HG03558 (cell line): ENCODE data around the gene PLPPR3.
"Not testable (repeated sequence)": the region's sequence is repeated elsewhere in the genome, so short reads cannot be mapped to it uniquely, and the experiment has no call there.

ENCODE experiments used
- ATAC-seq: cut with Tn5 transposase; IDR thresholded peaks from one replicate; pipeline ENCODE4 v1.9.1; 2021; ENCODE audit warnings: moderate number of reproducible peaks; ENCODE audit not compliant: unreplicated experiment; ENCODE audit errors: extremely low read depth

PLPPR3 gene

GRCh38 chr19:829129-829758 lies 7.5 kb upstream of the PLPPR3 start:
- no peak for ATAC-seq

- ATAC-seq = no peak
These were observed 6.1 kb upstream of the PLPPR3 start, which contains the start of gene AZU1 for GRCh38 chr19:827710-828321. Gene AZU1, plus strand, starts transcription at chr19:827837. Its CDS starts 10 bp downstream, at chr19:827847.

- ATAC-seq = no peak
These were observed 5.6 kb upstream of the PLPPR3 start for GRCh38 chr19:827314-827709.

- no peak for ATAC-seq
These were observed 4.3 kb upstream of the PLPPR3 start for GRCh38 chr19:825897-826644.

GRCh38 chr19:824885-825284 lies 3.1 kb upstream of the PLPPR3 start:
- no peak for ATAC-seq

- no peak for ATAC-seq
These were observed 1.9 kb upstream of the PLPPR3 start for GRCh38 chr19:823565-824121.

GRCh38 chr19:821231-821824 lies 427 bp downstream of the PLPPR3 start:
- no peak for ATAC-seq

- not testable (repeated sequence) for ATAC-seq
These were observed 1.5 kb downstream of the PLPPR3 start for GRCh38 chr19:820212-820611.

- no peak for ATAC-seq
These were observed 5.3 kb downstream of the PLPPR3 start for GRCh38 chr19:816500-816857.

GRCh38 chr19:815775-816499 lies 5.8 kb downstream of the PLPPR3 start:
- no peak for ATAC-seq

GRCh38 chr19:815079-815774 lies 6.5 kb downstream of the PLPPR3 start:
- no peak for ATAC-seq

- no peak for ATAC-seq
These were observed 7.3 kb downstream of the PLPPR3 start for GRCh38 chr19:814152-815078.

GRCh38 chr19:813219-814151 lies 8.3 kb downstream of the PLPPR3 start:
- ATAC-seq = no peak

GRCh38 chr19:812747-813218 lies 9.0 kb downstream of the PLPPR3 start:
- ATAC-seq = no peak

GRCh38 chr19:812049-812746 lies 9.6 kb downstream of the PLPPR3 start:
- ATAC-seq = no peak

GRCh38 chr19:811506-812048 lies 10.2 kb downstream of the PLPPR3 start:
- no peak for ATAC-seq
